ENCODE data around the gene CLEC19A. TPM values are rescaled to one million over a fixed set of nuclear protein-coding genes. Genes with fewer than 3 reads are reported as not detected.

Gene CLEC19A
- not detected in 2 replicates for total RNA-seq (2021)
- Bru-seq, nascent RNA = percentile 3 among the genes with signal in this experiment
- percentile 7 among the genes with signal in this experiment for BruChase-seq, experiment 1, labeled RNA remaining after a 2-hour chase
- not detected for BruChase-seq, experiment 2, labeled RNA remaining after a 6-hour chase
- long read RNA-seq = 0 reads

DNA sequence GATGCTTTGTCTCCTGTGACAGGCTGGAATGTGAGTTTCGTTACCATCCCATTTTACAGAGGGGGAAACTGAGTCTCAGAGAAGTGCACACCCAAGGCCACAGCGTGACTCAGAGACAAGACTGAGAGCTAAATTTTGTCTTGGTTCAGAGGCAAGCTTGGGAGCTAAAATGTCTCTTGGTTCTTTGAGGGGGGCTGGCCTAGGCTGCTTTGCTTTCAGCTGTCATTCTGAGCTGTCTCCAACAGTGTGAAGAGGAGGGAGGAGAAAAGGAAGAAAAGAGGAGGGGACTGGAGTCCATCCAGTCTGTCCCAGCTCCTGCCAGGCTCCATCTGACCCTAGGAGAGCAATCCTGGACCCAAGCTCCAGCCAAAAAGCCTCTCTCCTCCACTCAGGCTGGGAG, at the start of gene CLEC19A:
TSS of gene CLEC19A (plus strand) at position 301 of the 400 bp plus-strand sequence. CDS start 121 bp downstream, outside the sequence.
- BruUV-seq (replicated peaks) = no TSS peak
- Histone ChIP-seq H3K27me3 (replicated peaks; ENCODE audit: insufficient read depth, low read depth, low read length, poor library complexity) (no peaks in the 10 kb centered on the region), H3K9me3 (ENCODE audit: low read depth, low read length, poor library complexity, severe bottlenecking) (no peaks in the 10 kb centered on the region), H3K4me3 (ENCODE audit: low read depth, low read length, poor library complexity, severe bottlenecking) (no peak within 1 kb of the TSS), H3K27ac (ENCODE audit: low read depth, low read length, poor library complexity, severe bottlenecking) (no peak within 1 kb of the TSS), H3K4me1 (ENCODE audit: insufficient read depth, low read length, poor library complexity, severe bottlenecking) (no peaks in the 10 kb centered on the region), H3K36me3 (ENCODE audit: insufficient read depth, low read length, poor library complexity, severe bottlenecking) (no peaks in the 10 kb centered on the region)
- intact Hi-C loops (cut with micrococcal nuclease; ENCODE audit: unreplicated experiment) = no loop called here
- CTCF ChIA-PET = no interaction called here
- no peak for DNase-seq (ENCODE audit: low spot score)
- TF ChIP-seq, protein P1, sequence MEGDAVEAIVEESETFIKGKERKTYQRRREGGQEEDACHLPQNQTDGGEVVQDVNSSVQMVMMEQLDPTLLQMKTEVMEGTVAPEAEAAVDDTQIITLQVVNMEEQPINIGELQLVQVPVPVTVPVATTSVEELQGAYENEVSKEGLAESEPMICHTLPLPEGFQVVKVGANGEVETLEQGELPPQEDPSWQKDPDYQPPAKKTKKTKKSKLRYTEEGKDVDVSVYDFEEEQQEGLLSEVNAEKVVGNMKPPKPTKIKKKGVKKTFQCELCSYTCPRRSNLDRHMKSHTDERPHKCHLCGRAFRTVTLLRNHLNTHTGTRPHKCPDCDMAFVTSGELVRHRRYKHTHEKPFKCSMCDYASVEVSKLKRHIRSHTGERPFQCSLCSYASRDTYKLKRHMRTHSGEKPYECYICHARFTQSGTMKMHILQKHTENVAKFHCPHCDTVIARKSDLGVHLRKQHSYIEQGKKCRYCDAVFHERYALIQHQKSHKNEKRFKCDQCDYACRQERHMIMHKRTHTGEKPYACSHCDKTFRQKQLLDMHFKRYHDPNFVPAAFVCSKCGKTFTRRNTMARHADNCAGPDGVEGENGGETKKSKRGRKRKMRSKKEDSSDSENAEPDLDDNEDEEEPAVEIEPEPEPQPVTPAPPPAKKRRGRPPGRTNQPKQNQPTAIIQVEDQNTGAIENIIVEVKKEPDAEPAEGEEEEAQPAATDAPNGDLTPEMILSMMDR (conservative IDR thresholded peaks at IDR 0.05; ENCODE audit: low read depth, low read length) = no peak
- TF ChIP-seq EZH2 (IDR thresholded peaks at IDR 0.05; ENCODE audit: borderline replicate concordance, low read depth, low read length, poor library complexity, severe bottlenecking) = no peak
- POLR2A ChIA-PET (ENCODE audit: low non-redundant PET) = no interaction called here

DNA sequence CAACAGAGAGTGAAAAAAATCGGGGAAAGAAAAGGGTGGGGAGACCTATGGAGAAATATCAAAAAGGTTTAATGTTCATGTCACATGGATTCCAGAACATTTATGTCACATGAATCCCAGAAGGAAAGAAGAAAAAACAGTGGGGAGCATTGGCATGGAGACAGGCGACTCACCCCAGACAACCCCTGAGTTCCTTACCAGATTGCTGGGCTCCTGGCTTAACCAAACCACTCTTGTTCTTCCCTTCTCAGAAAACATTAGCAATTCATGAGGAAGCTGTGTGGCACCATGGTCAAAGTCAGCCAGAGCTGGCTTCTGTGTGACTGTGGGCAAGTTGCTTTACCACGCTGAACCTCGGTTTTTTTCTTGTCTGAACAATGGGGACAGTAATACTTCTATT, 49.6 kb upstream of the CLEC19A start:
- H3K4me1 ChIP-seq (ENCODE audit: insufficient read depth, low read length, poor library complexity, severe bottlenecking) = peaks cover 11% of the 10 kb centered on the region
- TF ChIP-seq EZH2 (IDR thresholded peaks at IDR 0.05; ENCODE audit: borderline replicate concordance, low read depth, low read length, poor library complexity, severe bottlenecking) = no peak
- TF ChIP-seq, protein P1 (conservative IDR thresholded peaks at IDR 0.05; ENCODE audit: low read depth, low read length) = no peak
- ChIA-PET CTCF (no interaction called here), POLR2A (ENCODE audit: low non-redundant PET) (no interaction called here)
- H3K36me3 ChIP-seq (ENCODE audit: insufficient read depth, low read length, poor library complexity, severe bottlenecking) = no peaks in the 10 kb centered on the region
- no TSS peak for BruUV-seq (replicated peaks)
- DNase-seq (ENCODE audit: low spot score) = no peak
- H3K27ac ChIP-seq (ENCODE audit: low read depth, low read length, poor library complexity, severe bottlenecking) = no peak overlapping the region
- H3K9me3 ChIP-seq (ENCODE audit: low read depth, low read length, poor library complexity, severe bottlenecking) = no peaks in the 10 kb centered on the region
- intact Hi-C loops (cut with micrococcal nuclease; ENCODE audit: unreplicated experiment) = no loop called here
- H3K4me3 ChIP-seq (ENCODE audit: low read depth, low read length, poor library complexity, severe bottlenecking) = no peak overlapping the region
- no peaks in the 10 kb centered on the region for H3K27me3 ChIP-seq (replicated peaks; ENCODE audit: insufficient read depth, low read depth, low read length, poor library complexity)

DNA sequence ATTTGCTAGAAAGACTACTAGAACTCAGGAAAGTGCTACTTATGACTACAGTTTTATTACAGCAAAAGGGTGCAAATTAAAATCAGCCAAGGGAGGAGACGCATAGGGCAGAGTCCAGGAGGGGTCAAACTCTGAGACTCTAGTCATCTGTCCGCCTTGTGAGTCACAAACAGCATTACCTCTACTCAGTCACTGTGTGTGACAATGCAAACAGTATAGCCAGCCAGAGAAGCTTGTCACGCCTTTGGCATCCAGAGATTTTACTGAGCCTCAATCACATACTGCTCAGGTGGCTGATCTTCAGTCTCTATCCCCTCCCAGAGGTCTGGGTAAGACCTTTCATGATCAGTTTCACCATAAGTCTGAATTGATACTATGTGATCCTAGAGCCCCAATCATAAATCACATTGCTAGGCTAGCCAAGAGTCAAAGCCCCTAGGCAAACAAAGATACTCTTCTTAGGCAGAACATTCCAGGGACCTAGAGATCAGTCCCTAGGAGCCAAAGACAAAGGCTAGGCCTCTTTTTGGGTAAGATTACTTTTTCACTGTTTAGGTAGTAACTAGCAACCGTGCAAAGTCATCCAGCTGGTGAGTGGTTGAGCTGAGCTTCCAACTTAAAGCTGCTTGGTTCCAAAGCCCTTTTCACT, 48.8 kb upstream of the CLEC19A start:
- intact Hi-C loops (cut with micrococcal nuclease; ENCODE audit: unreplicated experiment) = no loop called here
- no peak for DNase-seq (ENCODE audit: low spot score)
- Histone ChIP-seq H3K36me3 (ENCODE audit: insufficient read depth, low read length, poor library complexity, severe bottlenecking) (no peaks in the 10 kb centered on the region), H3K4me3 (ENCODE audit: low read depth, low read length, poor library complexity, severe bottlenecking) (no peak overlapping the region), H3K9me3 (ENCODE audit: low read depth, low read length, poor library complexity, severe bottlenecking) (no peaks in the 10 kb centered on the region), H3K27ac (ENCODE audit: low read depth, low read length, poor library complexity, severe bottlenecking) (no peak overlapping the region), H3K4me1 (ENCODE audit: insufficient read depth, low read length, poor library complexity, severe bottlenecking) (peaks cover 11% of the 10 kb centered on the region), H3K27me3 (replicated peaks; ENCODE audit: insufficient read depth, low read depth, low read length, poor library complexity) (no peaks in the 10 kb centered on the region)
- POLR2A ChIA-PET (ENCODE audit: low non-redundant PET) = no interaction called here
- TF ChIP-seq EZH2 (IDR thresholded peaks at IDR 0.05; ENCODE audit: borderline replicate concordance, low read depth, low read length, poor library complexity, severe bottlenecking) = no peak
- TF ChIP-seq, protein P1 (conservative IDR thresholded peaks at IDR 0.05; ENCODE audit: low read depth, low read length) = no peak
- CTCF ChIA-PET = no interaction called here
- no TSS peak for BruUV-seq (replicated peaks)
